Coronary artery (tissue), 2 donors: Measurements from ENCODE around the gene MMP3.

Experiments
- DNase-seq: peaks from one replicate; pipeline ENCODE4 v3.0.0-alpha.2; 2017; ENCODE audit warnings: low spot score
- H3K27ac ChIP-seq, 2 donors: fragments of 200-600 bp; sonication (generic); one replicate each; pipeline ENCODE4 v1.5.1; 2016 to 2019
- H3K4me3 ChIP-seq: fragments of 200-600 bp; sonication (generic); 2 replicates; pipeline ENCODE4 v1.5.1; 2016; ENCODE audit warnings: mild to moderate bottlenecking, moderate library complexity
- CTCF ChIP-seq: fragments of 200-600 bp; sonication (generic); IDR thresholded peaks from one replicate; pipeline ENCODE4 v1.5.1; 2019; ENCODE audit warnings: antibody characterized with exemption

MMP3 gene

GRCh38 chr11:102793677-102794290, 49.6 kb downstream of the MMP3 start:
- DNase-seq = no peak
- no peak overlapping the region for H3K27ac ChIP-seq

GRCh38 chr11:102792604-102793003, 50.8 kb downstream of the MMP3 start:
- no peak overlapping the region for H3K4me3 ChIP-seq
- no peak for DNase-seq

More at GRCh38 chr11:102793677-102794290, 49.6 kb downstream of the MMP3 start:
- TF ChIP-seq CTCF = no peak
- no peak overlapping the region for H3K4me3 ChIP-seq

GRCh38 chr11:102791271-102792036, 52.0 kb downstream of the MMP3 start:
- Histone ChIP-seq H3K27ac (no peak overlapping the region), H3K4me3 (no peak overlapping the region)
- DNase-seq = no peak
- TF ChIP-seq CTCF = no peak

More at GRCh38 chr11:102792604-102793003, 50.8 kb downstream of the MMP3 start:
- no peak for TF ChIP-seq CTCF
- no peak overlapping the region for H3K27ac ChIP-seq

GRCh38 chr11:102788334-102788995, 54.9 kb downstream of the MMP3 start:
- TF ChIP-seq CTCF = no peak
- H3K4me3 ChIP-seq = no peak overlapping the region
- no peak for DNase-seq
- no peak overlapping the region for H3K27ac ChIP-seq
